Astrocyte (in vitro differentiated cells and primary cell): Measurements from ENCODE around the gene PPP2R2B.

Experiments used
- EZH2 ChIP-seq: IDR thresholded peaks from 2 replicates; pipeline ENCODE4 v1.6.1; 2012; ENCODE audit warnings: mild to moderate bottlenecking, low read length, inconsistent platforms; ENCODE audit not compliant: insufficient read depth
- TF ChIP-seq, protein P1 (sequence below): IDR thresholded peaks from 2 replicates; pipeline ENCODE4 v1.5.1; 2011; ENCODE audit warnings: low read depth, mild to moderate bottlenecking, inconsistent platforms, low read length, moderate library complexity; ENCODE audit not compliant: insufficient read depth

DNA sequence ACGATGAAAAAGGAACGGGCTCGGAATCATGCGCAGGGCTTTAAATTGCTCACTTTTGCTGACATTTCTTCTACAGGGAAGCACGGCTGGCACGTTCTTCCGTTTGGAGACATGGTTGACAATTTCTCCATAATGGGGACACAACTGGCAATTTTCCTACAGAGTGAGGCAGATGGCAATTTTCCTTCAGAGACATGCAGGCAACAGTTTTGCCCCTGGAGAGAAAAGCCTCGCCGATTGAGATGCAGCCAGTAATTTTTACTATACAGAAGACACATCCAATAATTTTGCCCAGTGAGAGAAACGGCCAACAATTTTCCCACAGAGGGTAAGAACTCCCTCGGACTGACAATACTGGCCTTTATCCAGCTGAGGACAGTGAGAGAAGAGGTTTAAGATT, 271.7 kb downstream of the PPP2R2B start:
- TF ChIP-seq, protein P1, sequence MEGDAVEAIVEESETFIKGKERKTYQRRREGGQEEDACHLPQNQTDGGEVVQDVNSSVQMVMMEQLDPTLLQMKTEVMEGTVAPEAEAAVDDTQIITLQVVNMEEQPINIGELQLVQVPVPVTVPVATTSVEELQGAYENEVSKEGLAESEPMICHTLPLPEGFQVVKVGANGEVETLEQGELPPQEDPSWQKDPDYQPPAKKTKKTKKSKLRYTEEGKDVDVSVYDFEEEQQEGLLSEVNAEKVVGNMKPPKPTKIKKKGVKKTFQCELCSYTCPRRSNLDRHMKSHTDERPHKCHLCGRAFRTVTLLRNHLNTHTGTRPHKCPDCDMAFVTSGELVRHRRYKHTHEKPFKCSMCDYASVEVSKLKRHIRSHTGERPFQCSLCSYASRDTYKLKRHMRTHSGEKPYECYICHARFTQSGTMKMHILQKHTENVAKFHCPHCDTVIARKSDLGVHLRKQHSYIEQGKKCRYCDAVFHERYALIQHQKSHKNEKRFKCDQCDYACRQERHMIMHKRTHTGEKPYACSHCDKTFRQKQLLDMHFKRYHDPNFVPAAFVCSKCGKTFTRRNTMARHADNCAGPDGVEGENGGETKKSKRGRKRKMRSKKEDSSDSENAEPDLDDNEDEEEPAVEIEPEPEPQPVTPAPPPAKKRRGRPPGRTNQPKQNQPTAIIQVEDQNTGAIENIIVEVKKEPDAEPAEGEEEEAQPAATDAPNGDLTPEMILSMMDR: no peak
- TF ChIP-seq EZH2: no peak
